Neural cell (in vitro differentiated cells): Measurements from ENCODE around the gene CRACR2B. TPM values are rescaled to one million over a fixed set of nuclear protein-coding genes. Genes with fewer than 3 reads are reported as not detected.
A peak's percentile ranks its signal among the peaks of the same experiment; 100 is the strongest.

ENCODE experiments used
- H2AFZ ChIP-seq: fragments of 200-600, 300-800 bp; sonication (generic), shearing (Covaris generic); 2 replicates; pipeline ENCODE4 v1.6.0; 2014; ENCODE audit warnings: low read depth, mild to moderate bottlenecking, antibody characterized with exemption, low read length, moderate library complexity
- H3F3A ChIP-seq: fragments of 200-600 bp; shearing (Covaris generic); 2 replicates; pipeline ENCODE4 v1.6.1; 2016; ENCODE audit warnings: mild to moderate bottlenecking, moderate library complexity, mixed read lengths, antibody characterized with exemption, low read length; ENCODE audit not compliant: insufficient read depth, poor library complexity, severe bottlenecking
- H3K27ac ChIP-seq: fragments of 200-600, 300-800 bp; sonication (generic), shearing (Covaris generic); 2 replicates; pipeline ENCODE4 v1.5.1; 2014; ENCODE audit warnings: mild to moderate bottlenecking, low read length, moderate library complexity
- H3K27me3 ChIP-seq: fragments of 300-800, 200-600 bp; sonication (generic), shearing (Covaris generic); 2 replicates; pipeline ENCODE4 v1.6.0; 2014; ENCODE audit warnings: mild to moderate bottlenecking, low read depth, low read length, moderate library complexity; ENCODE audit not compliant: insufficient read depth
- H3K36me3 ChIP-seq: fragments of 300-800, 200-600 bp; sonication (generic), shearing (Covaris generic); 2 replicates; pipeline ENCODE4 v1.5.1; 2014; ENCODE audit warnings: mild to moderate bottlenecking, antibody characterized with exemption, low read length, moderate library complexity; ENCODE audit not compliant: insufficient read depth
- H3K4me2 ChIP-seq: fragments of 300-800, 200-600 bp; sonication (generic), shearing (Covaris generic); 2 replicates; pipeline ENCODE4 v1.6.0; 2014; ENCODE audit warnings: mild to moderate bottlenecking, low read length
- H3K4me3 ChIP-seq: fragments of 300-800, 200-600 bp; sonication (generic), shearing (Covaris generic); 2 replicates; pipeline ENCODE4 v1.5.1; 2014; ENCODE audit warnings: mild to moderate bottlenecking, low read length, moderate library complexity
- H3K79me2 ChIP-seq: fragments of 200-600 bp; shearing (Covaris generic); replicated peaks from 2 replicates; pipeline ENCODE4 v1.6.0; 2014; ENCODE audit warnings: mild to moderate bottlenecking, low read length, moderate library complexity; ENCODE audit not compliant: insufficient read depth
- H3K9ac ChIP-seq: fragments of 300-800, 200-600 bp; sonication (generic), shearing (Covaris generic); 2 replicates; pipeline ENCODE4 v1.6.1; 2016; ENCODE audit warnings: mild to moderate bottlenecking, low read length, mixed read lengths
- H3K9me2 ChIP-seq: fragments of 200-600 bp; shearing (Covaris generic); 2 replicates; pipeline ENCODE4 v1.6.1; 2016; ENCODE audit warnings: mild to moderate bottlenecking, low read length, mixed read lengths; ENCODE audit not compliant: insufficient read depth
- H3K9me3 ChIP-seq: fragments of 200-600, 300-800 bp; sonication (generic), shearing (Covaris generic); 2 replicates; pipeline ENCODE4 v1.6.1; 2016; ENCODE audit warnings: mild to moderate bottlenecking, mixed run types, low read length, moderate library complexity, mixed read lengths
- H4K20me1 ChIP-seq: fragments of 200-600 bp; shearing (Covaris generic); 2 replicates; pipeline ENCODE4 v1.6.1; 2016; ENCODE audit warnings: mild to moderate bottlenecking, mixed run types; ENCODE audit not compliant: insufficient read depth
- CTCF ChIP-seq: fragments of 450-650 bp; IDR thresholded peaks from 2 replicates; pipeline ENCODE4 v1.5.1; 2014; ENCODE audit warnings: antibody characterized with exemption, mild to moderate bottlenecking, moderate library complexity; ENCODE audit not compliant: poor library complexity, severe bottlenecking
- EP300 ChIP-seq: fragments of 450-650 bp; conservative IDR thresholded peaks from 2 replicates; pipeline ENCODE4 v1.6.1; 2014; ENCODE audit warnings: antibody characterized with exemption, mild to moderate bottlenecking, moderate library complexity; ENCODE audit not compliant: poor library complexity, severe bottlenecking
- EZH2 ChIP-seq: fragments of 200-600, 300-800 bp; shearing (Covaris generic), sonication (generic); IDR thresholded peaks from 2 replicates; pipeline ENCODE4 v1.6.1; 2014; ENCODE audit warnings: antibody characterized with exemption, low read length, borderline replicate concordance, mild to moderate bottlenecking; ENCODE audit not compliant: insufficient read depth, poor library complexity, severe bottlenecking
- MXI1 ChIP-seq: fragments of 450-650 bp; conservative IDR thresholded peaks from 2 replicates; pipeline ENCODE4 v1.6.1; 2014; ENCODE audit warnings: antibody characterized with exemption, mild to moderate bottlenecking; ENCODE audit not compliant: poor library complexity, severe bottlenecking
- POLR2AphosphoS5 ChIP-seq: IDR thresholded peaks from 2 replicates; pipeline ENCODE4 v1.6.1; 2012
- RAD21 ChIP-seq: fragments of 450-650 bp; conservative IDR thresholded peaks from 2 replicates; pipeline ENCODE4 v1.6.1; 2014; ENCODE audit warnings: antibody characterized with exemption, mild to moderate bottlenecking, moderate library complexity
- REST ChIP-seq: IDR thresholded peaks from 2 replicates; pipeline ENCODE4 v1.6.1; 2012; ENCODE audit warnings: borderline replicate concordance
- SMC3 ChIP-seq: fragments of 450-650 bp; conservative IDR thresholded peaks from 2 replicates; pipeline ENCODE4 v1.6.1; 2014; ENCODE audit warnings: antibody characterized with exemption, mild to moderate bottlenecking, moderate library complexity; ENCODE audit not compliant: poor library complexity
- polyA plus RNA-seq: library from polyadenylated mRNA; depleted of rRNA; stranded (reverse); fragments of >200 nt; gene quantifications from 2 replicates; pipeline ENCODE4 v1.2.3, GENCODE V29; 2014

Gene CRACR2B
- polyA plus RNA-seq, 1 donor from 2014 or later = 1.2 TPM

- no peak within 1 kb of the TSS for H2AFZ ChIP-seq
- H3K36me3 ChIP-seq = no peaks in the 10 kb centered on the region
- no peaks in the 10 kb centered on the region for H3K9me2 ChIP-seq
- peak within 1 kb of the TSS; percentile 75 for H3K9ac ChIP-seq
- H3K27me3 ChIP-seq = peaks cover 28% of the 10 kb centered on the region
- H3K4me2 ChIP-seq = peak within 1 kb of the TSS; percentile 59
- H4K20me1 ChIP-seq = no peaks in the 10 kb centered on the region
- H3F3A ChIP-seq = no peaks in the 10 kb centered on the region
- TF ChIP-seq POLR2AphosphoS5 = peak; percentile 34
- TF ChIP-seq EZH2 = no peak
- no peak for TF ChIP-seq EP300
- no peaks in the 10 kb centered on the region for H3K79me2 ChIP-seq
- H3K9me3 ChIP-seq = no peaks in the 10 kb centered on the region
- H3K4me3 ChIP-seq = peak within 1 kb of the TSS; percentile 81
- H3K27ac ChIP-seq = peak within 1 kb of the TSS; percentile 34
Observed at GRCh38 chr11:832529-833113, 4.9 kb downstream of the CRACR2B start, which contains the start of gene CD151. Gene CD151, plus strand, starts transcription at chr11:832952. Its CDS starts 3,118 bp downstream, at chr11:836070.

GRCh38 chr11:833114-833791, 5.5 kb downstream of the CRACR2B start:
- Histone ChIP-seq H2AFZ (no peak overlapping the region), H3K9ac (peak overlapping the region; percentile 75), H3K27me3 (peaks cover 25% of the 10 kb centered on the region), H4K20me1 (no peaks in the 10 kb centered on the region), H3K27ac (no peak overlapping the region), H3K9me3 (no peaks in the 10 kb centered on the region), H3K79me2 (no peaks in the 10 kb centered on the region), H3K4me2 (peak overlapping the region; percentile 59), H3K9me2 (no peaks in the 10 kb centered on the region), H3K4me3 (peak overlapping the region; percentile 81), H3K36me3 (no peaks in the 10 kb centered on the region), H3F3A (no peaks in the 10 kb centered on the region)
- no peak for TF ChIP-seq EZH2
- peak; percentile 34 for TF ChIP-seq MXI1
- TF ChIP-seq RAD21 = peak; percentile 10
- TF ChIP-seq EP300 = no peak
- peak; percentile 37 for TF ChIP-seq POLR2AphosphoS5

- H3K9ac ChIP-seq = peak overlapping the region; percentile 75
- H4K20me1 ChIP-seq = no peaks in the 10 kb centered on the region
- no peaks in the 10 kb centered on the region for H3K9me3 ChIP-seq
- H3F3A ChIP-seq = no peaks in the 10 kb centered on the region
- H3K36me3 ChIP-seq = no peaks in the 10 kb centered on the region
- no peaks in the 10 kb centered on the region for H3K79me2 ChIP-seq
- H3K4me3 ChIP-seq = peak overlapping the region; percentile 81
- H3K27ac ChIP-seq = no peak overlapping the region
- peak overlapping the region; percentile 59 for H3K4me2 ChIP-seq
- no peak for TF ChIP-seq EP300
- TF ChIP-seq CTCF = no peak
- no peak for TF ChIP-seq SMC3
- TF ChIP-seq REST = no peak
- no peak for TF ChIP-seq MXI1
- no peak for TF ChIP-seq POLR2AphosphoS5
- no peak for TF ChIP-seq EZH2
- H3K9me2 ChIP-seq = no peaks in the 10 kb centered on the region
- H3K27me3 ChIP-seq = peaks cover 24% of the 10 kb centered on the region
- H2AFZ ChIP-seq = no peak overlapping the region
Observed at GRCh38 chr11:833849-834311, 6.2 kb downstream of the CRACR2B start.
